Prostate gland (tissue), 2 donors: ENCODE measurements around the gene PFAS.

ENCODE experiments used
- POLR2A ChIP-seq: fragments of 450-650 bp; IDR thresholded peaks from one replicate; pipeline ENCODE4 v1.6.1; 2016; ENCODE audit warnings: antibody characterized with exemption, mild to moderate bottlenecking
- POLR2AphosphoS5 ChIP-seq: sonication (generic); formaldehyde crosslinking; IDR thresholded peaks from one replicate; pipeline ENCODE4 v1.6.1; 2017; ENCODE audit warnings: antibody characterized with exemption
- TF ChIP-seq, protein P1 (sequence below), 4 experiments: fragments of 200-600 bp in 2 of 4; fragments of 450-650 bp in 2 of 4; sonication (generic) in 2 of 4; IDR thresholded peaks; 1 replicate in 3 of 4; 2 replicates in 1 of 4; pipeline ENCODE4 v1.5.1; 2016 to 2019; ENCODE audit warnings: antibody characterized with exemption in 4 of 4, mild to moderate bottlenecking in 2 of 4, moderate library complexity in 2 of 4

DNA sequence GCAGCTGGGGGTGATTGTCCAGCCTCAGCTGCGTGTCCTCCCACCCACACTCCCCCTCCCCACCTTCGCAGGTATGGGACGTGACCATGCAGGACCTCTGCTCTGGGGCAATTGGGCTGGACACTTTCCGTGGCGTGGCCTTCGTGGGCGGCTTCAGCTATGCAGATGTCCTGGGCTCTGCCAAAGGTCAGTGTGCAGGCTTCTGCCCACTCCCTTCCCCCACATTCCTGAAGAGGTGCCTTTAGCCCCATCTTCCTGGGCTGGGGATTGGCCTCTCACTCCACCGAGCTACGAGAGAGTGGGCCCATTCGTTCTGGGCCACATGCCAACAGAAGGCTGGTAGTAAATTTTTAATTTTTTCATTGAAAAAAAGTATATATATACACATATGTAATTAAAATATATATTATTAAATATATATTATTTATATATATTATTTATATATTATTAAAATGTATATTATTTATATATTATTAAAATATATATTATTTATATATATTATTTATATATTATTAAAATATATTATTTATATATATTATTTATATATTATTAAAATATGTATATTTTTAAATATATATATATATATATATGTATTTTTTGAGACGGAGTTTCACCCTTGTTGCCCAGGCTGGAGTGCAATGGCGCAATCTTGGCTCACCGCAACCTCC lies 18.5 kb downstream of the PFAS start:
- TF ChIP-seq, protein P1, sequence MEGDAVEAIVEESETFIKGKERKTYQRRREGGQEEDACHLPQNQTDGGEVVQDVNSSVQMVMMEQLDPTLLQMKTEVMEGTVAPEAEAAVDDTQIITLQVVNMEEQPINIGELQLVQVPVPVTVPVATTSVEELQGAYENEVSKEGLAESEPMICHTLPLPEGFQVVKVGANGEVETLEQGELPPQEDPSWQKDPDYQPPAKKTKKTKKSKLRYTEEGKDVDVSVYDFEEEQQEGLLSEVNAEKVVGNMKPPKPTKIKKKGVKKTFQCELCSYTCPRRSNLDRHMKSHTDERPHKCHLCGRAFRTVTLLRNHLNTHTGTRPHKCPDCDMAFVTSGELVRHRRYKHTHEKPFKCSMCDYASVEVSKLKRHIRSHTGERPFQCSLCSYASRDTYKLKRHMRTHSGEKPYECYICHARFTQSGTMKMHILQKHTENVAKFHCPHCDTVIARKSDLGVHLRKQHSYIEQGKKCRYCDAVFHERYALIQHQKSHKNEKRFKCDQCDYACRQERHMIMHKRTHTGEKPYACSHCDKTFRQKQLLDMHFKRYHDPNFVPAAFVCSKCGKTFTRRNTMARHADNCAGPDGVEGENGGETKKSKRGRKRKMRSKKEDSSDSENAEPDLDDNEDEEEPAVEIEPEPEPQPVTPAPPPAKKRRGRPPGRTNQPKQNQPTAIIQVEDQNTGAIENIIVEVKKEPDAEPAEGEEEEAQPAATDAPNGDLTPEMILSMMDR (IDR thresholded peaks at IDR 0.05): no peak
- TF ChIP-seq POLR2A: no peak
- no peak for TF ChIP-seq POLR2AphosphoS5
